Kidney (tissue), 14 donors: Measurements from ENCODE around the gene SMC3. TPM values are rescaled to one million over a fixed set of nuclear protein-coding genes. Genes with fewer than 3 reads are reported as not detected.

Experiments used
- DNase-seq, 5 donors: peaks; one replicate each; pipeline ENCODE4 v3.0.0-alpha.2; 2013 to 2020
- FAIRE-seq: peaks from 2 replicates; lab custom pipeline; 2012; peaks lifted over from hg19 to GRCh38; lab: Jason Lieb, UNC
- H3K27ac ChIP-seq, 2 donors: one replicate each; pipeline ENCODE4 v1.7.0; 2013; ENCODE audit warnings: low read depth in 2 of 2, low read length in 2 of 2, inconsistent platforms in 1 of 2
- H3K27me3 ChIP-seq: one replicate; pipeline ENCODE4 v1.7.1; 2013; ENCODE audit warnings: low read length, inconsistent platforms; ENCODE audit not compliant: control insufficient read depth, insufficient read depth
- H3K36me3 ChIP-seq, 3 donors: one replicate each; pipeline versions ENCODE4 v1.7.0 to v1.7.1; 2013; ENCODE audit warnings: low read length in 3 of 3, control low read depth in 1 of 3, inconsistent platforms in 1 of 3; ENCODE audit not compliant: insufficient read depth in 3 of 3, control insufficient read depth in 2 of 3
- H3K4me1 ChIP-seq, 3 donors: one replicate each; pipeline versions ENCODE4 v1.7.0 to v1.7.1; 2013; ENCODE audit warnings: low read length in 3 of 3, inconsistent platforms in 1 of 3, low read depth in 1 of 3; ENCODE audit not compliant: control insufficient read depth in 2 of 3, insufficient read depth in 2 of 3
- H3K4me3 ChIP-seq, 3 donors: one replicate each; pipeline versions ENCODE4 v1.7.0 to v1.8.1; 2013; ENCODE audit warnings: low read length in 3 of 3, control low read depth in 1 of 3, inconsistent platforms in 1 of 3
- H3K9ac ChIP-seq, 3 donors: one replicate each; pipeline versions ENCODE4 v1.7.0 to v1.7.1; 2013; ENCODE audit warnings: low read length in 3 of 3, control low read depth in 1 of 3, inconsistent platforms in 1 of 3
- H3K9me3 ChIP-seq, 3 donors: one replicate each; pipeline versions ENCODE4 v1.7.0 to v1.7.1; 2013; ENCODE audit warnings: low read length in 3 of 3, control low read depth in 1 of 3, inconsistent platforms in 1 of 3; ENCODE audit not compliant: control insufficient read depth in 2 of 3, insufficient read depth in 1 of 3
- intact Hi-C: fragments of 100-400 bp; cut with DNase I; formaldehyde crosslinking; loops from one replicate; pipeline ENCODE4 v1.11.1; 2022
- polyA plus RNA-seq: library from polyadenylated mRNA; stranded (reverse); fragments of 350-450 nt; fragmentation: Illumina TruSeq; extraction: RNeasy Lipid Tissue Mini Kit (QIAGEN cat#74804); gene quantifications from one replicate; pipeline ENCODE4 v1.2.3, GENCODE V29; 2014; ENCODE audit warnings: low read depth, low replicate concordance; ENCODE audit not compliant: insufficient read depth
- total RNA-seq: library from RNA; stranded (reverse); fragmentation: NEBNext Ultra II Directional; extraction: Animal tissue kit (Norgen Biotek cat#: 25700); gene quantifications from one replicate; pipeline ENCODE4 v1.2.1, GENCODE V29; 2021
- TF ChIP-seq, protein P1 (sequence below): IDR thresholded peaks from 3 replicates; pipeline ENCODE4 v1.5.1; 2012; ENCODE audit warnings: mild to moderate bottlenecking, moderate library complexity, borderline replicate concordance; ENCODE audit not compliant: insufficient read depth; ENCODE audit errors: extremely low read depth
- donor health status: control.
- donor health status: control.
- donor health status: control.
- donor health status: control.
- donor health status: control.
- donor health status: DM: yes; HTN: yes; CAD: no.
- donor health status: Normal renal cell carcinoma (clear cell type).

SMC3 gene
- total and polyA plus RNA-seq, 2 donors from 2014 or later = 13.9 to 29.6 TPM

DNA sequence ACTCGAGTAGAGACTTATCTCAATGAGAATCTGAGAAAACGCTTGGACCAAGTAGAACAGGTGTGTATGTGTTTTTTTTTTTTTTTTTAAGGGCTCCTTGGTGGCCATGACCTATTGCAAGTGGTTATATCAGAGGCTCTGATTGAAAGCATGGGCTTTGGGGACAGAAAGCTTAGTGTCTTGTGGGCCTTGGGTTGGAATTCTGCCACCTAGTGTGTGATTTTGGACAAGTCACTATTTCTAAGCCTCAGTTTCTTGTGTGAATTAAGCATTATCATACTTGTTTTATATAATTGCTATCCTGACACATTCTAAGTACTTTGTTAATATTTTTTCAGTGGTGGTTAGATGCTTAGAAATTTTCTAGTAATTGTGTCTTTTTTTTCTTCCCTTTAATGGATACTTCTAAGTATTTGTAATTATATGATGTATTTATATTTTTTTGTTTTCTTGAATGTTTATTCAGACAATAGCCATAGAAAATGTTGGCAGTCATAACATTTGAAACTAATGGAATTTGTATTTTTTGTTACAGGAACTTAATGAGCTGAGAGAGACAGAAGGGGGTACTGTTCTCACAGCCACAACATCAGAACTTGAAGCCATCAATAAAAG is 33.1 kb downstream of the SMC3 start:
- peak; percentile 53 for FAIRE-seq
- intact Hi-C loops = no loop called here
- H3K27ac ChIP-seq = no peak overlapping the region
- H3K9me3 ChIP-seq = no peaks in the 10 kb centered on the region
- TF ChIP-seq, protein P1, sequence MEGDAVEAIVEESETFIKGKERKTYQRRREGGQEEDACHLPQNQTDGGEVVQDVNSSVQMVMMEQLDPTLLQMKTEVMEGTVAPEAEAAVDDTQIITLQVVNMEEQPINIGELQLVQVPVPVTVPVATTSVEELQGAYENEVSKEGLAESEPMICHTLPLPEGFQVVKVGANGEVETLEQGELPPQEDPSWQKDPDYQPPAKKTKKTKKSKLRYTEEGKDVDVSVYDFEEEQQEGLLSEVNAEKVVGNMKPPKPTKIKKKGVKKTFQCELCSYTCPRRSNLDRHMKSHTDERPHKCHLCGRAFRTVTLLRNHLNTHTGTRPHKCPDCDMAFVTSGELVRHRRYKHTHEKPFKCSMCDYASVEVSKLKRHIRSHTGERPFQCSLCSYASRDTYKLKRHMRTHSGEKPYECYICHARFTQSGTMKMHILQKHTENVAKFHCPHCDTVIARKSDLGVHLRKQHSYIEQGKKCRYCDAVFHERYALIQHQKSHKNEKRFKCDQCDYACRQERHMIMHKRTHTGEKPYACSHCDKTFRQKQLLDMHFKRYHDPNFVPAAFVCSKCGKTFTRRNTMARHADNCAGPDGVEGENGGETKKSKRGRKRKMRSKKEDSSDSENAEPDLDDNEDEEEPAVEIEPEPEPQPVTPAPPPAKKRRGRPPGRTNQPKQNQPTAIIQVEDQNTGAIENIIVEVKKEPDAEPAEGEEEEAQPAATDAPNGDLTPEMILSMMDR = peak; percentile 33
- H3K27me3 ChIP-seq = no peaks in the 10 kb centered on the region
- peak in 2 of 5 donors; percentile 64 to 72 for DNase-seq
- peaks cover 2 to 40% (median 14%) of the 10 kb centered on the region in 3 donors for H3K36me3 ChIP-seq
- H3K4me1 ChIP-seq = no peaks in the 10 kb centered on the region
- no peak overlapping the region for H3K4me3 ChIP-seq
- no peak overlapping the region for H3K9ac ChIP-seq

DNA sequence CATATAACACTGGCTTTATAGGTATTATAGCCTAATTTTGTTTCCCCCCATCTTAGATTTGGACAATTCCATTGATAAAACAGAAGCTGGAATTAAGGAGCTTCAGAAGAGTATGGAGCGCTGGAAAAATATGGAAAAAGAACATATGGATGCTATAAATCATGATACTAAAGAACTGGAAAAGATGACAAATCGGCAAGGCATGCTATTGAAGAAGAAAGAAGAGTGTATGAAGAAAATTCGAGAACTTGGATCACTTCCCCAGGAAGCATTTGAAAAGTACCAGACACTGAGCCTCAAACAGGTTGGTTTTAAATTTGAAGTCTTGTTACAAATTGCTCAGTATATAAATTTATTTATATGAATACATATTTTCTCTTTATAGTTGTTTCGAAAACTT is 34.1 kb downstream of the SMC3 start:
- Histone ChIP-seq H3K36me3 (peaks cover 2 to 42% (median 12%) of the 10 kb centered on the region in 3 donors), H3K9me3 (no peaks in the 10 kb centered on the region), H3K4me1 (no peaks in the 10 kb centered on the region), H3K27ac (no peak overlapping the region), H3K27me3 (no peaks in the 10 kb centered on the region), H3K4me3 (no peak overlapping the region), H3K9ac (no peak overlapping the region)
- DNase-seq (no peak), FAIRE-seq (no peak)
- intact Hi-C loops = no loop called here
- TF ChIP-seq, protein P1 = no peak

DNA sequence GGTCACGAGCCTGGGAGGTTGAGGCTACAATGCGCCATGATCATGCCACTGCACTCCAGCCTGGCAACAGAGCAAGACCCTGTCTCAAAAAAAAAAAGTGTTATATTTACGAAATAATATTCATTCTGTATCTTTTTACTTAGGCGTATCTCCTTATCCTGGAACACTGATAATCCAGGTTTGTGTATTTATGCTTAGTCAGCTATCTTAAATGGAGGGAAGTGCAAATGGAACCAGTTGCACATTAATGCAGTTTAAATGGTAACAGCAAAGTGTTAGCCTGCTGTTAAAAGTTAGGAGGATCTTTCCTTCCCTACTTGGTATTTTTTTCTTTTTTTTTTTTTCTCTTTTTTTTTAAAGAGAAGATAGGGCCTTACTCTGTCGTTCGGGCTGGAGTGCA is 40.6 kb downstream of the SMC3 start:
- no peak overlapping the region for H3K9ac ChIP-seq
- DNase-seq (no peak), FAIRE-seq (no peak)
- TF ChIP-seq, protein P1 = no peak
- peaks cover 2 to 8% (median 4%) of the 10 kb centered on the region in 3 donors for H3K36me3 ChIP-seq
- no peaks in the 10 kb centered on the region for H3K4me1 ChIP-seq
- intact Hi-C loops = no loop called here
- H3K9me3 ChIP-seq = no peaks in the 10 kb centered on the region
- H3K27ac ChIP-seq = no peak overlapping the region
- H3K27me3 ChIP-seq = no peaks in the 10 kb centered on the region
- H3K4me3 ChIP-seq = no peak overlapping the region
